K562 (cell line): ENCODE measurements around the gene MBP.

Experiments
- BHLHE40 ChIP-seq: IDR thresholded peaks from 2 replicates; pipeline ENCODE4 v1.6.1; 2011; ENCODE audit warnings: low read length, improper control_type of control experiment
- CEBPZ ChIP-seq: fragments of 150-350 bp; IDR thresholded peaks from 2 replicates; pipeline ENCODE4 v1.6.1; 2014; ENCODE audit warnings: low read depth, mild to moderate bottlenecking, low read length, borderline replicate concordance
- EGR1 ChIP-seq: fragments of 450-650 bp; conservative IDR thresholded peaks from 2 replicates; pipeline ENCODE4 v1.6.1; 2017; ENCODE audit warnings: mild to moderate bottlenecking
- NFYB ChIP-seq: IDR thresholded peaks from 2 replicates; pipeline ENCODE4 v1.6.1; 2011; ENCODE audit warnings: mild to moderate bottlenecking, moderate library complexity; ENCODE audit not compliant: insufficient read length; ENCODE audit errors: extremely low read depth
- SAP30 ChIP-seq: fragments of 200-600 bp; sonication (generic); IDR thresholded peaks from 2 replicates; pipeline ENCODE4 v1.6.1; 2012; ENCODE audit warnings: borderline replicate concordance, low read depth, mild to moderate bottlenecking, moderate library complexity, low read length, control low read depth, inconsistent platforms; ENCODE audit not compliant: insufficient read depth, poor library complexity, severe bottlenecking

GRCh38 chr18:77071711-77072292 lies 60.8 kb downstream of the MBP start:
- TF ChIP-seq NFYB (no peak), SAP30 (no peak), CEBPZ (no peak), BHLHE40 (no peak), EGR1 (no peak)
